ENCODE measurements around the gene BPHL. TPM values are rescaled to one million over a fixed set of nuclear protein-coding genes. Genes with fewer than 3 reads are reported as not detected.
"Not testable (repeated sequence)": the region's sequence is repeated elsewhere in the genome, so short reads cannot be mapped to it uniquely, and the experiment has no call there.

Gene BPHL
- total and polyA plus RNA-seq, 4 donors, result 6.0 to 14.9 (median 13.0) TPM

DNA sequence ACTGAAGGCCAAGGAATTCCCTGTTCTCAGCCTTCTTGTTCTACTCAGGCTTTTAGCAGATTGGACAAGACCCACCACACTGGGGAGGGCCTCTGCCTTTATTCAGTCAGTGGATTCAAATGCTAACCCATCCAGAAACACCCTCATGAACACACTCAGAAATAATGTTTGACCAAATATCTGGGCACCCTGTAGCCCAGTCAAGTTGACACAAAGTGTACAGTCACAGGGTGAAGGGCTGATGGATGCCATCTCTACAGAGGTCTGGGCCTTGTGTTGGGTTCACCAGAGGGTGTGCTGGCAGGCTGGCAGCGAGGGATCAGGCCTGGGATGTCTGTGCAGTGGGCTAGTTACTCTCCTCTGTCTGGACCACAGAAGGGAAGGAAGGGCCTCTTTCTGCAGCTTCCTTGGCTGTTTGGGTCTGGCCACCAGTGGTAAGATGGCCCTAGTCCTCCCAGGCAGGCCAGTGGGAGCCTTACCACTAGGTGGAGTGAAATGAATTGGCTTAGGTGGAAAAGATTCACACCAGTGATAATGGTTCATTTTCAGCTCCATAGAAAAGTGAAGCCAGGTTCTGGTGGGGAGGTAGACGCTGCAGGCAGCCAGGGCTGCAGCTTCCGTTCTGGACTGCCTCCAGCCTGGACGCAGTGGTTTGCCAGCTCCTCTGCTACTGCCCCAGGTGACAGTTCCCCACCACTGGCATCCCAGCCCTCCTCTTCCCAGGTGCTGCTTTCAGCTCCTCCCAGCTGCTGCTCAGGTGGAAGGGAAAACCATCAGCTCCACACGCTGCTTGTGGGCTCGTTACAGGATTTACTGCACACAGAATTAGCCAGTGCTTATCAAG is 29.6 kb downstream of the BPHL start:
- Histone ChIP-seq H3K9me3 (ENCODE audit: control insufficient read depth in 4 of 4, insufficient read depth in 3 of 4, low read length in 3 of 4) (peaks cover 0 to 6% (median 0%) of the 10 kb centered on the region in 4 donors), H3K9ac (ENCODE audit: insufficient read depth in 1 of 2, low read length in 2 of 2) (no peak overlapping the region), H3K36me3 (ENCODE audit: control insufficient read depth in 4 of 4, insufficient read depth in 4 of 4, low read length in 4 of 4) (peaks cover 0 to 26% (median 11%) of the 10 kb centered on the region in 4 donors), H3K27ac (ENCODE audit: low read depth in 1 of 2, low read length in 1 of 2) (no peak overlapping the region), H3K27me3 (ENCODE audit: control insufficient read depth in 3 of 3, insufficient read depth in 3 of 3, low read length in 2 of 3) (no peaks in the 10 kb centered on the region), H3K4me3 (no peak overlapping the region), H3K4me1 (ENCODE audit: control insufficient read depth in 5 of 5, insufficient read depth in 5 of 5, low read length in 5 of 5) (no peaks in the 10 kb centered on the region)
- TF ChIP-seq, protein P1, sequence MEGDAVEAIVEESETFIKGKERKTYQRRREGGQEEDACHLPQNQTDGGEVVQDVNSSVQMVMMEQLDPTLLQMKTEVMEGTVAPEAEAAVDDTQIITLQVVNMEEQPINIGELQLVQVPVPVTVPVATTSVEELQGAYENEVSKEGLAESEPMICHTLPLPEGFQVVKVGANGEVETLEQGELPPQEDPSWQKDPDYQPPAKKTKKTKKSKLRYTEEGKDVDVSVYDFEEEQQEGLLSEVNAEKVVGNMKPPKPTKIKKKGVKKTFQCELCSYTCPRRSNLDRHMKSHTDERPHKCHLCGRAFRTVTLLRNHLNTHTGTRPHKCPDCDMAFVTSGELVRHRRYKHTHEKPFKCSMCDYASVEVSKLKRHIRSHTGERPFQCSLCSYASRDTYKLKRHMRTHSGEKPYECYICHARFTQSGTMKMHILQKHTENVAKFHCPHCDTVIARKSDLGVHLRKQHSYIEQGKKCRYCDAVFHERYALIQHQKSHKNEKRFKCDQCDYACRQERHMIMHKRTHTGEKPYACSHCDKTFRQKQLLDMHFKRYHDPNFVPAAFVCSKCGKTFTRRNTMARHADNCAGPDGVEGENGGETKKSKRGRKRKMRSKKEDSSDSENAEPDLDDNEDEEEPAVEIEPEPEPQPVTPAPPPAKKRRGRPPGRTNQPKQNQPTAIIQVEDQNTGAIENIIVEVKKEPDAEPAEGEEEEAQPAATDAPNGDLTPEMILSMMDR (IDR thresholded peaks at IDR 0.05; ENCODE audit: control extremely low read depth, extremely low read depth), result no peak
- ATAC-seq (ENCODE audit: insufficient read depth, low FRiP score) (no peak), DNase-seq (no peak)
- 91 to 97% methylated on average over 6 of the region's 6 CpGs for WGBS, 2 donors

DNA sequence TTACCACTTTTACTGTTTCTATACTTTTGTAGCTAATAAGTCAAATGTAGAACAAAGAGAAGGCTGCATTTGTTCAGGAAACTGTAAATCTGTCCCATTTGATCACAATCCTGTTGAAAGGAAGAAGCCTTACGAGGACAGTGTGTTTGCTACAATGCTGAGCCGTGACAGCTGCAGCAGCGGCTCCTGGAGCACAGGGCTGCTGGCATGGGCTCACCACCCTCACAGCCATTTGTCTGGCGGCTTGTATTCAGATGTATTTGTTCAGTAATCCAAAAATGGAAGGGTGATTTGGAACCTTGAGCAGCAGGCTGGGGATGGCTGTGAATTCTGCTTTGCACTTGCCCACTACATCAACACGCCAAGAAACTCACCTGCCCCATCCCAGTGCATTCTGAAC is 33.2 kb downstream of the BPHL start:
- ATAC-seq (ENCODE audit: insufficient read depth, low FRiP score), result no peak
- H3K9me3 ChIP-seq (ENCODE audit: control insufficient read depth in 4 of 4, insufficient read depth in 3 of 4, low read length in 3 of 4), result peaks cover 0 to 3% (median 0%) of the 10 kb centered on the region in 4 donors
- peaks cover 0 to 4% (median 0%) of the 10 kb centered on the region in 5 donors for H3K4me1 ChIP-seq (ENCODE audit: control insufficient read depth in 5 of 5, insufficient read depth in 5 of 5, low read length in 5 of 5)
- H3K4me3 ChIP-seq, result no peak overlapping the region
- no peak for DNase-seq
- 82 to 83% methylated on average over 5 of the region's 5 CpGs for WGBS, 2 donors
- H3K36me3 ChIP-seq (ENCODE audit: control insufficient read depth in 4 of 4, insufficient read depth in 4 of 4, low read length in 4 of 4), result peaks cover 0 to 14% (median 5%) of the 10 kb centered on the region in 4 donors
- H3K27me3 ChIP-seq (ENCODE audit: control insufficient read depth in 3 of 3, insufficient read depth in 3 of 3, low read length in 2 of 3), result no peaks in the 10 kb centered on the region
- no peak overlapping the region for H3K9ac ChIP-seq (ENCODE audit: insufficient read depth in 1 of 2, low read length in 2 of 2)
- H3K27ac ChIP-seq (ENCODE audit: low read depth in 1 of 2, low read length in 1 of 2), result no peak overlapping the region
- TF ChIP-seq, protein P1 (IDR thresholded peaks at IDR 0.05; ENCODE audit: control extremely low read depth, extremely low read depth), result no peak

DNA sequence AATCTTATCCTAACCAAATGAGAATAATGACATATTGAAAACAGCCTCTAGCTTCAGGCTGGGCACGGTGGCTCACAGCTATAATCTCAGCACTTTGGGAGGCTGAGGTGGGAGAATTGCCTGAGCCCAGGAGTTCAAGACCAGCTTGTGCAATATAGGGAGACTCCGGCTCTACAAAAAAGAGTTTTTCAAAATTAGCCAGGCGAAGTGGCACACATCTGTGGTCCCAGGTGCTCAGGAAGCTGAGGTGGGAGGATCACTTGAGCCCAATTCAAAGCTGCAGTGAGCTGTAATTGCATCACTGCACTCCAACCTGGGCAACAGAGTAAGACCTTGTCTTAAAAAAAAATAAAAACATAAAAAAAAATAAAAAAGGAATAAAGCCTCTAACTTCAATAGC is 34.2 kb downstream of the BPHL start:
- Histone ChIP-seq H3K4me1 (ENCODE audit: control insufficient read depth in 5 of 5, insufficient read depth in 5 of 5, low read length in 5 of 5) (peaks cover 0 to 6% (median 0%) of the 10 kb centered on the region in 5 donors), H3K4me3 (no peak overlapping the region), H3K9me3 (ENCODE audit: control insufficient read depth in 4 of 4, insufficient read depth in 3 of 4, low read length in 3 of 4) (peaks cover 0 to 3% (median 0%) of the 10 kb centered on the region in 4 donors), H3K9ac (ENCODE audit: insufficient read depth in 1 of 2, low read length in 2 of 2) (no peak overlapping the region), H3K36me3 (ENCODE audit: control insufficient read depth in 4 of 4, insufficient read depth in 4 of 4, low read length in 4 of 4) (peaks cover 0 to 7% (median 4%) of the 10 kb centered on the region in 4 donors), H3K27ac (ENCODE audit: low read depth in 1 of 2, low read length in 1 of 2) (no peak overlapping the region), H3K27me3 (ENCODE audit: control insufficient read depth in 3 of 3, insufficient read depth in 3 of 3, low read length in 2 of 3) (no peaks in the 10 kb centered on the region)
- DNase-seq (no peak), ATAC-seq (ENCODE audit: insufficient read depth, low FRiP score) (no peak)
- 89 to 92% methylated on average over 3 of the region's 3 CpGs for WGBS, 2 donors
- TF ChIP-seq, protein P1 (IDR thresholded peaks at IDR 0.05; ENCODE audit: control extremely low read depth, extremely low read depth), result no peak

DNA sequence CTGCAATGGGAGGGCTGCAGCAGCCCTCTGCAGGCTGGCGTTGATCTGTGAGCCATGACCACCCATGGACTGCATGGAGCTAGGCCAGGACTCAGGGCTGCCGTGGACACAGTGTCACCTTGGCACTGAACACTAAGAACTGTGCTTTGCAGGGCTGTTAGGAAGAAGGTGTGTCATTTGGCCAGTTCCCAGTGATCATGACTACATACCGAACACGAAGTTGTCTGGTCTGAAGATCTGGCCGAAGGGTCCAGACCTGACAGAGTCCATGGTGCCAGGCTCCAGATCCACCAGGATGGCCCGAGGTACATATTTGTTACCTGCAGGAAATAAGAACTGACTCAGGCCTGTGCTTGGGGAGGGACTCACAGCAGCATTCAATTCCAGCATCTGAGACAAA is 36.9 kb downstream of the BPHL start:
- peaks cover 0 to 10% (median 0%) of the 10 kb centered on the region in 5 donors for H3K4me1 ChIP-seq (ENCODE audit: control insufficient read depth in 5 of 5, insufficient read depth in 5 of 5, low read length in 5 of 5)
- WGBS, 2 donors, result 84 to 90% methylated on average over 5 to 6 of the region's 6 CpGs
- not testable (repeated sequence) for H3K27ac ChIP-seq (ENCODE audit: low read depth in 1 of 2, low read length in 1 of 2); H3K27me3 ChIP-seq (ENCODE audit: control insufficient read depth in 3 of 3, insufficient read depth in 3 of 3, low read length in 2 of 3); DNase-seq; H3K36me3 ChIP-seq (ENCODE audit: control insufficient read depth in 4 of 4, insufficient read depth in 4 of 4, low read length in 4 of 4); H3K9ac ChIP-seq (ENCODE audit: insufficient read depth in 1 of 2, low read length in 2 of 2); ATAC-seq (ENCODE audit: insufficient read depth, low FRiP score); H3K9me3 ChIP-seq (ENCODE audit: control insufficient read depth in 4 of 4, insufficient read depth in 3 of 4, low read length in 3 of 4); H3K4me3 ChIP-seq

DNA sequence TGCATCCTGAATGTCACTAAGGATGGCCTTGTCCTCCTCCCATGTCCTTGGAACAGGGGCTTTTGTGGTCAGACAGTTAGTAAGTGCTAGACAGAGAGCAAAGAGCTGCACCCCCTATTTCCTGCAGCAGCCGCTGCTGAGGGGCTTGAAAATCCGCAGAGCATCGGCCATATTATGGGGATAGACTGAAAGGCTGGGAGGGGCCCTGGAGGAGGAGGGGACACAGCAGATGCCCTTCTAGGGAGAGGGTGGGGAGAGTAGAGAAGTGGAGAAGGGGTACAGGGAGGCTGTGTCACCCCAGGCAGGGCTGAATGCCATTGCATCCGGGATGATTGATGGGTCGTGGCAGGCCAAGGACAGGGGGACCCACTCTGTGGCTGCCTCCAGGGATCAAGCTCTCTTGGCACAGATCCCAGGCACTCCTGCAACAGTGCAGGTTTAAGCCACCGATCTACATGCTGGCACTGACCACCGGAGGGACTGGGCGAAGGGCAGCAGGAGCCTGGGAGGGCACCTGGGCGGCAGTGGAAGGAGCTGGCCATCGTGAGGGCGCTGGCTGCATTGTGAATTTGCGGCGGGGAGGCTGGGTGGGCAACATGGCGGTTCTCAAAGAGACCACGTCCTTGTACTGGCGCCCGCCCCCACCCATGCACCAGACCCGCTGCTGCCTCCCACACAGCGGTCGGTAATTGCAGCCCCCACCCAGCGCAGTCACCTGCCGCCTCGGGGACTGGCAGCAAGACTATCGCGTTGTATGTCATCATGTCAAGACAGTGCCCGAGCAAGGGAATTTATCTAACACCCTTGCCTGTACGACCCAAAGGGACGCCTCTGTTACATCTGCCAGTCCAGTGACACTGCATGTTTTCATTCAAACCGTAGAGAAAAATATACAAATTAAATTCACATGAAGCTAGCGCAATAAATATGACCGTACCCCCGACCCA is 37.9 kb downstream of the BPHL start:
- Histone ChIP-seq H3K4me3 (peak overlapping the region; percentile 71), H3K9ac (ENCODE audit: insufficient read depth in 1 of 2, low read length in 2 of 2) (peak overlapping the region in 1 of 2 donors; percentile 28), H3K4me1 (ENCODE audit: control insufficient read depth in 5 of 5, insufficient read depth in 5 of 5, low read length in 5 of 5) (peaks cover 0 to 10% (median 0%) of the 10 kb centered on the region in 5 donors), H3K27ac (ENCODE audit: low read depth in 1 of 2, low read length in 1 of 2) (peak overlapping the region in 1 of 2 donors; percentile 98)
- peak; percentile 26 to 52 (median 45) for DNase-seq
- H3K36me3 ChIP-seq (ENCODE audit: control insufficient read depth in 4 of 4, insufficient read depth in 4 of 4, low read length in 4 of 4); H3K27me3 ChIP-seq (ENCODE audit: control insufficient read depth in 3 of 3, insufficient read depth in 3 of 3, low read length in 2 of 3); H3K9me3 ChIP-seq (ENCODE audit: control insufficient read depth in 4 of 4, insufficient read depth in 3 of 4, low read length in 3 of 4); ATAC-seq (ENCODE audit: insufficient read depth, low FRiP score): not testable (repeated sequence)
- 7 to 11% methylated on average over 25 to 29 of the region's 32 CpGs for WGBS, 2 donors

Data from lung (tissue), 12 donors.